ENCODE data around the gene DOCK2. TPM values are rescaled to one million over a fixed set of nuclear protein-coding genes. Genes with fewer than 3 reads are reported as not detected.

The DOCK2 gene
- total RNA-seq, 2 donors from 2014 or later = 32.1 to 40.3 TPM

DNA sequence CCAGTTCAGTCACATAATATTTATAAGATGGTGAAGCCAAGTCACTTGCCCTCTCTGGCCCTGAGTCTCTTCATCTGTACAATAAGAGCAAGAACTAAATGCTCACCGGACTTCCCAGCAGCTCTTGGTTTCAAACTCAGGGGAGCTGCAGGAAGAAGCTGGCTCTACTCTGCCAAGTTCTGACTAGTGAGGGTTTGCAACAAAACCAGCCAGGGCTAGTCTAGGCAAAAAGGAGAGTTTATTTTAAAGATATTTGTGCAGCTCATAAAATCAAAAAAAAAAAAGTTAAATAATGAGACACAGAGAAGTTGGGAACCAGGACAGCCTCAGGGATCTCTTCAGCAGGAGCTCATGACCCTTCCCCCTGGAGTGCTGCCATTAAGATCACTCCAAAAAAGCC is 107.3 kb downstream of the DOCK2 start:
- peaks cover 0 to 4% of the 10 kb centered on the region in 2 donors for H3K4me1 ChIP-seq (ENCODE audit: control insufficient read depth in 1 of 2, low read depth in 2 of 2)
- no peaks in the 10 kb centered on the region for H3K27me3 ChIP-seq (replicated peaks; ENCODE audit: insufficient read depth)
- TF ChIP-seq, protein P1, sequence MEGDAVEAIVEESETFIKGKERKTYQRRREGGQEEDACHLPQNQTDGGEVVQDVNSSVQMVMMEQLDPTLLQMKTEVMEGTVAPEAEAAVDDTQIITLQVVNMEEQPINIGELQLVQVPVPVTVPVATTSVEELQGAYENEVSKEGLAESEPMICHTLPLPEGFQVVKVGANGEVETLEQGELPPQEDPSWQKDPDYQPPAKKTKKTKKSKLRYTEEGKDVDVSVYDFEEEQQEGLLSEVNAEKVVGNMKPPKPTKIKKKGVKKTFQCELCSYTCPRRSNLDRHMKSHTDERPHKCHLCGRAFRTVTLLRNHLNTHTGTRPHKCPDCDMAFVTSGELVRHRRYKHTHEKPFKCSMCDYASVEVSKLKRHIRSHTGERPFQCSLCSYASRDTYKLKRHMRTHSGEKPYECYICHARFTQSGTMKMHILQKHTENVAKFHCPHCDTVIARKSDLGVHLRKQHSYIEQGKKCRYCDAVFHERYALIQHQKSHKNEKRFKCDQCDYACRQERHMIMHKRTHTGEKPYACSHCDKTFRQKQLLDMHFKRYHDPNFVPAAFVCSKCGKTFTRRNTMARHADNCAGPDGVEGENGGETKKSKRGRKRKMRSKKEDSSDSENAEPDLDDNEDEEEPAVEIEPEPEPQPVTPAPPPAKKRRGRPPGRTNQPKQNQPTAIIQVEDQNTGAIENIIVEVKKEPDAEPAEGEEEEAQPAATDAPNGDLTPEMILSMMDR (IDR thresholded peaks at IDR 0.05) = no peak
- no peak for ATAC-seq (ENCODE audit: insufficient number of reproducible peaks, low FRiP score, low read depth)
- no peak for DNase-seq (ENCODE audit: low spot score)
- no peak overlapping the region for H3K4me3 ChIP-seq
- H3K27ac ChIP-seq = no peak overlapping the region
- H3K36me3 ChIP-seq = no peaks in the 10 kb centered on the region
- no peaks in the 10 kb centered on the region for H3K9me3 ChIP-seq

GRCh38 chr5:169745441-169746146 is 108.5 kb downstream of the DOCK2 start:
- H3K9me3 ChIP-seq = no peaks in the 10 kb centered on the region
- TF ChIP-seq, protein P1 (IDR thresholded peaks at IDR 0.05) = no peak
- H3K27ac ChIP-seq = no peak overlapping the region
- DNase-seq (ENCODE audit: low spot score) (no peak), ATAC-seq (ENCODE audit: insufficient number of reproducible peaks, low FRiP score, low read depth) (no peak)
- H3K4me1 ChIP-seq (ENCODE audit: control insufficient read depth in 1 of 2, low read depth in 2 of 2) = peaks cover 0 to 4% of the 10 kb centered on the region in 2 donors
- H3K4me3 ChIP-seq = no peak overlapping the region
- no peaks in the 10 kb centered on the region for H3K27me3 ChIP-seq (replicated peaks; ENCODE audit: insufficient read depth)
- no peaks in the 10 kb centered on the region for H3K36me3 ChIP-seq

DNA sequence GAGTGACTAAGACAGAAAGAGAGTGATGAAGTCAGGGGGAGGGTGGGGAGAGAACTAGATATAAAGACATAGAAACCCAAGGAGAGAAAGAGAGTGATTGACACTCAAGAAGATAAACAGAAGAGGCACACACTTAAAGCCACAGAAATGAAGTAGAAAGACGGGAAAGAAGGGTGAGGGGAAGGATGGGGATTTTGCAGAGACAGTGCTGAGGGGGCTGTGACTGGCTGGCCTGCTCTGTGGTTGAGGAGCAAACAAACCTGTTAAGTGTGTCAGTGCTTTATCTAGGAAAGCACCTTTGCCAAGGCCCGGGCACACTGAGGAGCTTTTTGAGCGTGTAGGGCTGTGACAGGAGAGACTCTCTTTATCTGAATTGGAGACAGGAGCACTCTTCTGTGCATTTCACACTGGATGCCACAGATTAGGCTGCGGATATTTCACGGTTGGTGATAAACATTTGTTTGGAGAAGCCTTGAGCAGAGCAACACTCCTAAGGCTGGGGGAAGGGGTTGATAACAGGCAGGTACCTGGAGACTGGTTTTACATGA is 109.1 kb downstream of the DOCK2 start:
- H3K4me3 ChIP-seq = no peak overlapping the region
- ATAC-seq (ENCODE audit: insufficient number of reproducible peaks, low FRiP score, low read depth) (no peak), DNase-seq (ENCODE audit: low spot score) (no peak)
- no peaks in the 10 kb centered on the region for H3K9me3 ChIP-seq
- H3K4me1 ChIP-seq (ENCODE audit: control insufficient read depth in 1 of 2, low read depth in 2 of 2) = peaks cover 0 to 4% of the 10 kb centered on the region in 2 donors
- TF ChIP-seq, protein P1 (IDR thresholded peaks at IDR 0.05) = no peak
- H3K27ac ChIP-seq = no peak overlapping the region
- H3K27me3 ChIP-seq (replicated peaks; ENCODE audit: insufficient read depth) = no peaks in the 10 kb centered on the region
- H3K36me3 ChIP-seq = no peaks in the 10 kb centered on the region

- DNase-seq (ENCODE audit: low spot score) (no peak), ATAC-seq (ENCODE audit: insufficient number of reproducible peaks, low FRiP score, low read depth) (no peak)
- no peak overlapping the region for H3K4me3 ChIP-seq
- H3K27me3 ChIP-seq (replicated peaks; ENCODE audit: insufficient read depth) = no peaks in the 10 kb centered on the region
- H3K9me3 ChIP-seq = no peaks in the 10 kb centered on the region
- TF ChIP-seq, protein P1 (IDR thresholded peaks at IDR 0.05) = no peak
- no peak overlapping the region for H3K27ac ChIP-seq
- H3K36me3 ChIP-seq = no peaks in the 10 kb centered on the region
- peaks cover 0 to 3% of the 10 kb centered on the region in 2 donors for H3K4me1 ChIP-seq (ENCODE audit: control insufficient read depth in 1 of 2, low read depth in 2 of 2)
Observed at GRCh38 chr5:169748174-169748573, 111.1 kb downstream of the DOCK2 start.

DNA sequence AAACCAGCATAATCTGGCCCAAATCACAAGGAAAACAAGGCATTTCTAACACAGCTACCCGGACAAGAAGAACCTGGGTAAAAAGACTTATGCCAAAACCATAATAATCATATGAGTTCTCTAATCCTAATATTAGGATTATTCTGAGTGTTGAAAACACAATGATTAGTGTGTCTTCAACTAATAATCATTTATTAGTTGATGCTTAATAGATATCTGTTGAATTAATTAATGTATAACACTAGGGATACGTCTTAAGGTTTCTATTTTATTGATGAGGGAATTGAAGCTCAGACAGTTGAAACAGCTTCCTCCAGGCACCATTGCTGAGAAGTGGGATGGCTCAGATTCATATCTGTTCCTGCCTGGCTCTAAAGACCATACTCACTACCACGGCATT is 112.2 kb downstream of the DOCK2 start:
- Histone ChIP-seq H3K9me3 (no peaks in the 10 kb centered on the region), H3K27me3 (replicated peaks; ENCODE audit: insufficient read depth) (no peaks in the 10 kb centered on the region), H3K27ac (no peak overlapping the region), H3K36me3 (no peaks in the 10 kb centered on the region), H3K4me1 (ENCODE audit: control insufficient read depth in 1 of 2, low read depth in 2 of 2) (no peaks in the 10 kb centered on the region), H3K4me3 (no peak overlapping the region)
- TF ChIP-seq, protein P1 (IDR thresholded peaks at IDR 0.05) = no peak
- no peak for DNase-seq (ENCODE audit: low spot score)
- ATAC-seq (ENCODE audit: insufficient number of reproducible peaks, low FRiP score, low read depth) = no peak
